HG02623 (cell line): ENCODE data around the gene NADK.
"Not testable (repeated sequence)": the region's sequence is repeated elsewhere in the genome, so short reads cannot be mapped to it uniquely, and the experiment has no call there.

ENCODE experiments used
- ATAC-seq: cut with Tn5 transposase; IDR thresholded peaks from one replicate; pipeline ENCODE4 v1.9.1; 2021; ENCODE audit warnings: moderate library complexity; ENCODE audit not compliant: unreplicated experiment

Gene NADK

GRCh38 chr1:1707897-1708296, 70.4 kb downstream of the NADK start:
- not testable (repeated sequence) for ATAC-seq

- ATAC-seq, result not testable (repeated sequence)
Measured at GRCh38 chr1:1707241-1707640, 71.0 kb downstream of the NADK start.

- ATAC-seq, result not testable (repeated sequence)
Measured at GRCh38 chr1:1705623-1706022, 72.6 kb downstream of the NADK start.

GRCh38 chr1:1704284-1704957, 73.8 kb downstream of the NADK start:
- ATAC-seq, result not testable (repeated sequence)

- ATAC-seq, result no peak
Measured at GRCh38 chr1:1703796-1704195, 74.5 kb downstream of the NADK start.

- ATAC-seq, result not testable (repeated sequence)
Measured at GRCh38 chr1:1702506-1702905, 75.8 kb downstream of the NADK start.
